ENCODE results near the gene CD320.
A peak's percentile ranks its signal among the peaks of the same experiment; 100 is the strongest.
"Not testable (repeated sequence)": the region's sequence is repeated elsewhere in the genome, so short reads cannot be mapped to it uniquely, and the experiment has no call there.

The CD320 gene

DNA sequence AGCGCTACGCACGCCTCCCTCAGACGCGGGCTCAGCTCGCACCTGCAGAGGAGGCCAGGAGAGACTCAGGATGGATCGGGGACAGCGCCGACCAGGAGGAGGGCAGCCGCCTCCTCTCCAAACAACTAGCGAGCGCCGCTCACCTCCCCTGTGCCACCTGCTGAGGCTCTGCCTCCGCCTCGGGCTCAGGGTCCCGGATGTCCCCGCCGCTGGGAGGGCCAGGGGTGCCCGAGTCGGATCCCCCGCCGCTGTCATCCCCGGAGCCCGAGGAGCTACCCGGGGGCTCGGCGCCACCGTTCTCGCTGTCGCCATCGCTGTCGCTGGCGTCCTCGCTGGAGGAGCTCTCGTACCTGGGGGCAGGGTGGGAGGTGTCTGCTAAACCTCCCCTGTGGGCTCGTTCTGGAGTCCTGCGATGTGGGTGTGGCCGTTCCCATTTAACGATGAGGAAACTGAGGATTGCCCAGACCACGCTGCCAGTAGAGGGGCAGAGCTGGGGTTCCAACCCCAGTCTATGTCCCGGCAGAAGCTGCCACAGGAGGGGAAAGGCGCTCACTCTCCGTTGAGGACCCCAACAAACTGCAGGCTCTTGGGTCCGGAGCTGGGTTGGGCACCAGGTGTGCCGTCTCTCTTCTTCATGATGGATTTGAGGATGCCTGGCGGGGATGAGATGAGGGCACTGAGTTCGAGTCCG is 25.8 kb upstream of the CD320 start:
- DNase-seq (ENCODE audit: low read depth in 2 of 2): no peak

DNA sequence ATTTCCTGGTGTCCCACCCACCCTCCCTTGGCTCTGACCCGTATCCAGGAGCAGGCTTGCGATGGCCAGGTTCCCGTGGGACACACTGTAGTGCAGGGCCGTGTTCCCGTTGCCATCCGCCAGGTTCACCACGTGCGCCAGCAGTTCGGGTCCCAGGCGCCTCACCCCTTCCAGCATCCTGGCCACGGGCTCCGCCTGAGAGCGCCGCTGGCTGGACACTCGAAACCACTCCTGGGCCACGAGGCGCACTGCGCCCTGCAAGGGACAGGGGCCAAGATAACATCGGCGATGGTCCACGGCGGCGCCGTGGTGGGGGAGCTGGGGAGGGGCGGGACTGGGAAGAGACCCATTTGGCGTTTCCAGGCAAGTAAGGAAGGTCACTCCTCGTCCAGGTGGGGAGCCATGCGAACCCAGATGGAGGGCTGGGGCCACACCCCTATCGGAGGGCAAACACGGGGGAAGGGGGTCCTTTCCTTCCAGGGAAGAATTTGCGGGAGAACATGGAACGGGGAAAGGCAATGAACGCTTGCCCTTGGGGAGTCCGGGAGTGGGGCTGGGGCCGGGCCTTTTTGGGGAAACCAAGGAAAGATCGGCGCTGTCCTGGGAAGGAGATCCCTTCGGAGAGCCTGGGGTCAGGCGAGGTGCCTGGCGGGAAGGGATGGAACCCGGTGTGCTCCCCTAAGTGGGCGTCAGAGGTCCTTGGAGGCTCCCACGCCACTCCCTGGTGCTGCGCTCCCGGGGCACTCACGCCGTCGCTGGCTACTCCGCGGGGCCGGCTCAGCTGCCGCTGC is 25.0 kb upstream of the CD320 start:
- DNase-seq (ENCODE audit: low read depth in 2 of 2): no peak

GRCh38 chr19:8331263-8331845 is 23.2 kb upstream of the CD320 start:
- DNase-seq (ENCODE audit: low read depth in 2 of 2): no peak

DNA sequence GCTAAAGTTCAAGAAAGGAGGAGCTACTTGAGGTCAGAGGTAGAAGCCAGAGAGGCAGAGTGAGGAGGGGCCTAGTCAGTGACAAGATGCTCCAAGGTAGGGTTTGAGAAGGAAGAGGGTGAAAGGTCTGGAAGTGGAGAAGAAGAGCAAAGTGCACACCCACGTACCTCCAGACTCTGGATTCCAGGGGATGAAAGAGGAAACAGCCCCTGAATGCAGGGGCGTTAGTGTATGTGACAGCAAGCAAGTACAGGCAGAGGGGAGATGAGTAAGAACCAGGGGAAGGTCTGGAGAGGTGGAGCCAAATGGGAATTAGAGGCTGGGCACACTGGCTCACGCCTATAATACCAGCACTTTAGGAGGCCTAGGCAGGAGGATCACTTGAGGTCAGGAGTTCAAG is 21.8 kb upstream of the CD320 start:
- DNase-seq (ENCODE audit: low read depth in 2 of 2): no peak

- no peak for DNase-seq (ENCODE audit: low read depth in 2 of 2)
Observed at GRCh38 chr19:8325454-8325853, 17.3 kb upstream of the CD320 start.

- no peak for DNase-seq (ENCODE audit: low read depth in 2 of 2)
Observed at GRCh38 chr19:8324186-8325050, 16.3 kb upstream of the CD320 start.

GRCh38 chr19:8323781-8324185 is 15.6 kb upstream of the CD320 start:
- DNase-seq (ENCODE audit: low read depth in 2 of 2): no peak

- no peak for DNase-seq (ENCODE audit: low read depth in 2 of 2)
Observed at GRCh38 chr19:8322638-8322997, 14.5 kb upstream of the CD320 start.

DNA sequence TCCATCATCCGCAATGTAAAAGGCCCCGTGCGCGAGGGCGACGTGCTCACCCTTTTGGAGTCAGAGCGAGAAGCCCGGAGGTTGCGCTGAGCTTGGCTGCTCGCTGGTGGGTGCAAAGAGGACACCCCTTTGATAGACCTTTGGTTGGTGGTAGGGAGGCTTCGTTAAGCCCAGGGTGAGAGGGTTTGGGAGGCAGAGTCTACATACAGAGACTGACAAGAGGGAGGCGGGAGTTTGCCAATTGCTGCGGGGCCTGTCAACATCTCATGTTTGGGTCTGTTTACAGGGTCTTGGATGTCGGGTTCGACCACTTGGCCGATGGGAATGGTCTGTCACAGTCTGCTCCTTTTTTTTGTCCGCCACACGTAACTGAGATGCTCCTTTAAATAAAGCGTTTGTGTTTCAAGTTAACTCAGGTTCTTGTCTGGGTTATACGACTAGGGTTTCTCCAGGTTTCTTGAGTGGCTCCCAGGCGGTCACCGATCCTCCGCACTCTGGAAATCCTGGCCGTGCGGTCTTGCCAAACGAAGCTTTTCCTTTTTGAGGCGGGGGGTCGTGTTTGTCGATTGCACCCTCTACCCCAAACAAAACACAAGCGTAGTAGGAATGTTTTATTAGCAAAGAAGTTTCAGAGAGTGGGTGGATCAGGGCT is 14.0 kb upstream of the CD320 start:
- no peak for DNase-seq (ENCODE audit: low read depth in 2 of 2)

GRCh38 chr19:8321067-8321985 is 13.2 kb upstream of the CD320 start, which contains the start of the genes NDUFA7 and RPS28:
NDUFA7 (minus strand) TSS chr19:8321375; CDS start chr19:8321358, 17 bp downstream.
RPS28 (plus strand) TSS chr19:8321496; CDS start chr19:8321531, 35 bp downstream.
- DNase-seq (ENCODE audit: low read depth in 2 of 2): peak; percentile 95 to 97

GRCh38 chr19:8320564-8321066 is 12.5 kb upstream of the CD320 start:
- no peak for DNase-seq (ENCODE audit: low read depth in 2 of 2)

DNA sequence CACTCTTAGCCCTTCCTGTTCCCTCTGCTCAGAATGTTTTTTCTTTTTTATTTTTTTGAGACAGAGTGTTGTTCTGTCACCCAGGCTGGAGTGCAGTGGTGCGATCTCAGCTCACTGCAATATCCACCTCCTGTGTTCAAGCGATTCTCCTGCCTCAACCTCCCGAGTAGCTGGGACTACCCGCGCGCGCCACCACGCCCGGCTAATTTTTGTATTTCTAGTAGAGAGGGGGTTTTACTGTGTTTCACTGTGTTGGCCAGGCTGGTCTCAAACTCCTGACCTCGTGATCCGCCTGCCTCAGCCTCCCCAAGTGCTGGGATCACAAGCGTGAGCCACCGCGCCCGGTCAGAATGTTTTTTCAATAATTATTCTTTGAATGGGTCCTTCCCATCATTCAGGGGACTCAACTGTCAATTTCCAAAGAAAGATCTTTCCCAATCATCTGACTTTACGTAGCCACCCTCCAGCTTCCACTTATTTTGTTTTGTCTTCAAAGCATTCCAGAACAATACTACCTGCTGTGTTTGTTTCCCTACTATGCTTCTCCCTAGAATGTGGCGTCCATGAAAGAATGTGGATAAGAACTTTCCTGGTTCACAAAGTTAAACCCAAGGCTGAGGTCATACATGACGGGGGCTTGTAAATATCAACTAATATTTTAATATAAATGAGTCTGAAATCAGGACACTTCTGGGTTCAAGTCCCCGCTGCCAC is 11.8 kb upstream of the CD320 start:
- no peak for DNase-seq (ENCODE audit: low read depth in 2 of 2)

DNA sequence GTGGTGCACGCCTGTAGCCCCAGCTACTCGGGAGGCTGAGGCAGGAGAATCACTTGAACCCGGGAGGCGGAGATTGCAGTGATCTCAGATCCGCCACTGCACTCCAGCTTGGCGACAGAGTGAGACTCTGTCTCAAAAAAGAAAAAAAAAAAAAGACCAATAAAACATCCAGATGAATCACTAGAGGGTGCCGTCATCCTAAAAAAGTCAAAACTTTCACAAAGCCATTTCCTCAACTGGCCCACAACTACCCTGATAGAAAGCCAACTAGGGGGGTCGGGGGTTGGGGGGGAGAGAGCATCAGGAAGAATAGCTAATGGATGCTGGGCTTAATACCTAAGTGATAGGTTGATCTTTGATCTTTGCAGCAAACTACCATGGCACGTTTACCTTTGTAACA is 10.7 kb upstream of the CD320 start:
- not testable (repeated sequence) for DNase-seq (ENCODE audit: low read depth in 2 of 2)

DNA sequence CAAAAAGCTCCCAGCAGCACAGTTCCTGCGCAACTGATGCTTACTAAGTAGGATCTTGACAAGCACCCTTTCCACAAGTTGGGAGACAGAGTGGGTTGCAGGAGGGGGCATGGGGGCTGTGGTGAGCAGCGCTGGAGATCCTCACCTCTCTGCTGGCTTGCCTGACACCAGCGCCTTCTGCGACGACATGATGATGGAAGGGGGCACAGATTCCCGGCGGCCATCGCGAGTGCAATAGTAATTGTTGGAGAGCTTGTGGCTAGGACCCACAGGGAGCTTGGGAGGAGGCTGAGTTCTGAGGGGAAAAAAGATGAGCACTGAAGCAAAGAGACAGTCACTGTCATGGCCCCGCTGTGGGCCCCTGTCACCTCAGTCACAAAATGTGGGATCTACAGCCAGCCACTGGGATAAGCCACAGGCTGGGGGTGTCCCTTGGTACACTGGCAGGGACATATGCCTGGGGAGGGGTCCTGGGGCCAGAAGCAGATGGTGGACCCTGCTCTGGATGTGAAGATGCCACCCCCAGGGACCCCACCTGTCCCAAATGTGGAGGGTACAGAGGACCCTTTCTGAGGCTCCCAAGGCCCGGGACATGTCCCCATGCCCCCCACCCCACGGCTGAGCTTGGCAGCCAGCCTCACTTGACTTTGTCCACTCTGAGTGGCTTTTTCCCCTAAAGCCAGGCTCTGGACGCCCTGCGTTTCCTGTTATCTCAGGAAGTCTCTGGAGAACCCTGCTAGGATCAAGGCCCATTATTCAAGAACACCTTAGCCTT is 8.4 kb upstream of the CD320 start:
- DNase-seq (ENCODE audit: low read depth in 2 of 2): no peak

DNA sequence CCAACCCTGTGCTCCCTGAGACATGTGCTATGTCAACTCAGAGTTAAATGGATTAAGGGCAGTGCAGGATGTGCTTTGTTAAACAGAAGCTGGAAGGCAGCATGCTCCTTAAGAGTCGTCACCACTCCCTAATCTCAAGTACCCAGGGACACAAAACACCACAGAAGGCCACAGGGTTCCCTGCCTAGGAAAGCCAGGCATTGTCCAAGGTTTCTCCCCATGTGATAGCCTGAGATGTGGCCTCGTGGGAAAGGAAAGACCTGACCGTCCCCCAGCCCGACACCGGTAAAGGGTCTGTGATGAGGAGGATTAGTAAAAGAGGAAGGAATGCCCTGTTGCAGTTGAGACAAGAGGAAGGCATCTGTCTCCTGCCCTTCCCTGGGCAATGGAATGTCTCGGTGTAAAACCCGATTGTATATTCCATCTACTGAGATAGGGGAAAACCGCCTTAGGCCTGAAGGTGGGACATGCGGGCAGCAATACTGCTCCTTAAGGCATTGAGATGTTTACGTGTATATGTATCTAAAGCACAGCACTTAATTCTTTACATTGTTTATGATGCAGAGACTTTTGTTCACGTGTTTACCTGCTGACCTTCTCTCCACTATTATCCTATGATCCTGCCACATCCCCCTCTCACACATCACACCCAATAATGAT is 7.0 kb upstream of the CD320 start:
- DNase-seq (ENCODE audit: low read depth in 2 of 2): not testable (repeated sequence)

DNA sequence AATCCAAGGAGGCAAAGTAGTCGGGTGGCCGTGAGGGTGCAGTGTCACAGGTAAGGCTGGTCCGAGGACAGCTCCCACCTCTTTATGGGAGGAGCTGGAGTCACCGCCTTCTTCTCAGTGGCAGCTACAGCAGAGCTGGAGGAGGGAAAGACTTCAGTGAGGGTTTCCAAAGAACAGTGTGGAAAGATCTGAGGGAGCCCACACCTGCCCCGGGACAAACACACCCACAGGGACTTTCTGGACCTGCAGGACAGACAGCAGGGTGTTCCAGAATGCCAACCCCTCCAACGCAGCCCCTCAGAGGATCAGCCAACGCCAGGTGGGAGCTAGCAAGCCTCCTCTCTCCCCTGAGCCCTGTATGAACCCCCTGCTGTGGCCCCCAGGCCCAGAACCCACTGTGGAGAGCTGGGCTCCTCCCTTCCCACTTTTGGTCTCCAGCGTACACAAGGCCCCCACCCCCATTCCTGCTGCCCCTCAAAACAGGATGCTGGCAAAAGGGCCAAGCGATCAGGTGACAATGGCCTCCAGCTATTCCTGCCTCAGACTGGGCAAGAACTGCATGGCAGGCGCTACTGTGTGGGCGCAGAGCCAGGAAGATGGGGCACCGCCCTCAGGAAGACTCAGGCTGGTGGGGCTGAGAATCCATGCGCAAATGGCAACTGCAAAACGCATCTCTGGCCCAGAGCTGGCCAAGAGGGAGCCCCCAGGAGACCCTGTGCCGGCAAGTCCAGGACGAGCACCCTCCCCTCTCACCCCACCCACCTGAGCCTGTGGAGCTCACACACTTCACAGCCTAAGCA is 3.5 kb upstream of the CD320 start:
- no peak for DNase-seq (ENCODE audit: low read depth in 2 of 2)

- DNase-seq (ENCODE audit: low read depth in 2 of 2): no peak
Observed at GRCh38 chr19:8310342-8311055, 2.3 kb upstream of the CD320 start.

Data from stimulated activated CD4-positive, alpha-beta T cell treated with anti-CD3 and anti-CD28 coated beads, Interleukin-15, amount 100 ng/mL, for 48 hours (primary cell).